ENCODE measurements around the gene MAP4K3. TPM values are rescaled to one million over a fixed set of nuclear protein-coding genes. Genes with fewer than 3 reads are reported as not detected.

Gene MAP4K3
- total and polyA plus RNA-seq, 10 of the 15 experiments (the other 5 are each of a cell fraction or from before 2014, with no cell fraction given), result 0.04 to 0.95 (median 0.21) TPM; not detected in 1

GRCh38 chr2:39275016-39275415 is 162.1 kb downstream of the MAP4K3 start (continued):
- no peak for TF ChIP-seq HSF1 (IDR thresholded peaks at IDR 0.05; ENCODE audit: low read depth, low read length)

- Histone ChIP-seq H3K9me3 (replicated peaks; ENCODE audit: control insufficient read depth, insufficient read depth, low read length) (no peaks in the 10 kb centered on the region), H3K4me1 (ENCODE audit: control insufficient read depth, insufficient read depth, low read length) (peaks cover 18% of the 10 kb centered on the region; the same call in 1 of the 2 replicates), H3K9ac (ENCODE audit: control insufficient read depth, insufficient read depth, low read length) (no peak overlapping the region), H4K20me1 (ENCODE audit: control insufficient read depth, insufficient read depth) (no peaks in the 10 kb centered on the region), H3K4me3 (no peak overlapping the region), H3K4me2 (ENCODE audit: control insufficient read depth, insufficient read depth) (no peak overlapping the region), H3K27ac (ENCODE audit: control insufficient read depth, insufficient read depth) (no peak overlapping the region), H3K36me3 (ENCODE audit: control insufficient read depth in 2 of 2, insufficient read depth in 2 of 2, low read length in 1 of 2) (no peaks in the 10 kb centered on the region; a peak in 1 of 4 replicates), H2AFZ (ENCODE audit: control insufficient read depth, low read depth, low read length) (no peak overlapping the region), H3K27me3 (replicated peaks in 1 of 2; ENCODE audit: control insufficient read depth in 2 of 2, insufficient read depth in 2 of 2, low read length in 1 of 2) (no peaks in the 10 kb centered on the region), H3K79me2 (ENCODE audit: control insufficient read depth, insufficient read depth, low read length) (no peaks in the 10 kb centered on the region)
- in situ Hi-C loops (cut with MboI) (no loop called here), intact Hi-C loops (cut with micrococcal nuclease; ENCODE audit: unreplicated experiment) (loop anchor here (10.0 kb wide), 1 partner anchor 225 kb away; no protein-coding TSS in a partner anchor)
- DNase-seq (ENCODE audit: low read depth, low spot score), result no peak
- ChIA-PET CTCF (interaction anchor here (0.6 kb wide), 1 partner anchor 213 kb away, joined by 3 read pairs; no protein-coding TSS in a partner anchor), RAD21 (ENCODE audit: unreplicated experiment) (no interaction called here), POLR2A (no interaction called here), SMC1A (ENCODE audit: uncharacterized antibody, unreplicated experiment) (interaction anchor here (0.7 to 1.7 kb wide), 3 partner anchors 9 to 107 kb away, joined by 3 to 5 read pairs (median 3); no protein-coding TSS in a partner anchor)
- 92% methylated on average over 3 of the region's 3 CpGs for WGBS (ENCODE audit: insufficient coverage, insufficient replicate concordance, low lambda C conversion rate, missing lambda C conversion rate)
- TF ChIP-seq CEBPB (IDR thresholded peaks at IDR 0.05; ENCODE audit: borderline replicate concordance in 1 of 2, low read depth in 2 of 2, low read length in 2 of 2) (no peak), RBBP5 (conservative IDR thresholded peaks at IDR 0.05) (no peak), CEBPZ (IDR thresholded peaks at IDR 0.05; ENCODE audit: low read depth, low read length) (no peak)
- no peak for FAIRE-seq
- ATAC-seq, result no peak
- no TSS peak for BruUV-seq (replicated peaks)
Observed at GRCh38 chr2:39269941-39270340, 167.1 kb downstream of the MAP4K3 start.
